Stimulated activated CD8-positive, alpha-beta memory T cell treated with anti-CD3 and anti-CD28 coated beads, Interleukin-2, amount 100 ng/mL, for 48 hours (primary cell): ENCODE data around the gene PRXL2A.
"Not testable (repeated sequence)": the region's sequence is repeated elsewhere in the genome, so short reads cannot be mapped to it uniquely, and the experiment has no call there.

Experiments used
- DNase-seq, 2 donors: peaks; one replicate each; pipeline ENCODE4 v3.0.0-alpha.2; 2020; ENCODE audit warnings: low read depth in 2 of 2

PRXL2A gene, protein sequence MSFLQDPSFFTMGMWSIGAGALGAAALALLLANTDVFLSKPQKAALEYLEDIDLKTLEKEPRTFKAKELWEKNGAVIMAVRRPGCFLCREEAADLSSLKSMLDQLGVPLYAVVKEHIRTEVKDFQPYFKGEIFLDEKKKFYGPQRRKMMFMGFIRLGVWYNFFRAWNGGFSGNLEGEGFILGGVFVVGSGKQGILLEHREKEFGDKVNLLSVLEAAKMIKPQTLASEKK

GRCh38 chr10:80408242-80409101, at the start of gene PRXL2A:
Gene PRXL2A, plus strand, starts transcription at chr10:80408551. Its CDS starts 11,917 bp downstream, at chr10:80420468.
- DNase-seq, result peak; percentile 80 to 82

- not testable (repeated sequence) for DNase-seq
Measured at GRCh38 chr10:80358925-80359324, 49.4 kb upstream of the PRXL2A start.

DNA sequence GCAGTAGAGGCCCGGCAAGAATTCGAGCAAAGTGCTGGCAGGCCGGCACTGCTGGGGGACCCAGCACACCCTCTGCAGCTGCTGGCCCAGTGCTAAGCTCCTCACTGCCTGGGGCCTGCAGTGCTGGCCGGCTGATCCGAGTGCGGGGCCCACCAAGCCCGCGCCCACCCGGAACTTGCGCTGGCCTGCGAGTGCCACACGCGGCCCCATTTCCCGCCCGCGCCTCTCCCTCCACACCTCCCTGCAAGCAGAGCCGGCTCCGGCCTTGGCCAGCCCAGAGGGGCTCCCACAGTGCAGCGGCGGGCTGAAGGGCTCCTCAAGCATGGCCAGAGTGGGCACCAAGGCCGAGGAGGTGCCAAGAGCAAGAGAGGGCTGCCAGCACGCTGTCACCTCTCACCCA, 48.7 kb upstream of the PRXL2A start:
- no peak for DNase-seq

DNA sequence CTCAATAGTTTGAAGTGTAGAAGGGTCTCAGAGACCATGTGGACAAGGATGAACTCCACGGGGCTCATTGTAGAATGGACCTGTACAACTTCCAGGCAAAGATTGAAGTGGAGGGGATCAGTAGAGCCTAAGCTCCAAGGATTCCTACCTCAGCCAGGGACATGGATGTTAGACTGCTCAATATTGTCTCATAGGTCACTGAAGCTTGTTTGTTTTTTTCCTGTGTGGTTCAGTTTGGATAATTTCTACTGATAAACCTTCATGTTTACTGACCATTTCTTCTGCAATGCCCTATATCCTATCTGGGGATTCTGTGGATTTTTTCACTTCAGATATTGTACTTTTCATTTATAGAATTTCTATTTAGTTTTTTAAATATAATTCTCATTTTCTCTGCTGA, 42.8 kb upstream of the PRXL2A start:
- DNase-seq, result no peak

DNA sequence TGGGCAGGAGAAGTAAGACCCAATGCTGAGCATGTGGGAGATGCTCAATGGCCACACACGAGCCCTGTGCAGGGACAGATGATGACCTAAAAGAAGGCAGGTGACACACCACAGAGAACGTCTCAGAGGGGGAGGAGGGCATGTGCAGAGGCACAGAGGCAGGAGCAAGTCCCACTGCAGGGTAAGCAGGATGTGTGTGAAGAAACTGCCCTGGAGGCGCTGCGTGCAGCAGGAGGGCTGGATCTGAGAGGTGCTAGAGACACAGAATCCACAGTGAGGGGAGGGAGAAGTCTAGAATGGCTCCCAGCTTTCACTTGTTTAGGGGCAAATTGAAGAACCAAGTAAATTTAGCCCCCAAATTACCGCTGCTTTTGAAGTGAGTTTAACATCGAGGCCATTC, 36.9 kb upstream of the PRXL2A start:
- no peak for DNase-seq

DNA sequence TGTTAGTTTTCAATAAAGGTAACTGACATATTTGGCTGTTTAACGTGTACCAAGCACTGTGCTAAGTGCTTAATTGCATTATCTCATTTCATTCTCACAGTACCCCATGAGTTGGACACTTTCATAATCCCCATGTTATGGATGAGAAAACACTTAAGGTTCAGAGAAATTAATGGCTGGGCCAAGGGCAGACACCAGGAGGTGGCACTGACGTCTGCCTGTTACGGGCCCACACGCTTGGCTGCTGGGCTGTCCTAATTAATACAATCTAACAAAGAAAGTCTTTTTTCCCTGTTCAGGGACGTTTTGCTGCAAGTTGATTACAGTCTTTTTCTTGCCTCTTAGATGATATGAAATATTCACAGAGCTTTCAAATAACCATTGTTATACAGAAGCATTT, 35.7 kb upstream of the PRXL2A start:
- DNase-seq, result no peak

DNA sequence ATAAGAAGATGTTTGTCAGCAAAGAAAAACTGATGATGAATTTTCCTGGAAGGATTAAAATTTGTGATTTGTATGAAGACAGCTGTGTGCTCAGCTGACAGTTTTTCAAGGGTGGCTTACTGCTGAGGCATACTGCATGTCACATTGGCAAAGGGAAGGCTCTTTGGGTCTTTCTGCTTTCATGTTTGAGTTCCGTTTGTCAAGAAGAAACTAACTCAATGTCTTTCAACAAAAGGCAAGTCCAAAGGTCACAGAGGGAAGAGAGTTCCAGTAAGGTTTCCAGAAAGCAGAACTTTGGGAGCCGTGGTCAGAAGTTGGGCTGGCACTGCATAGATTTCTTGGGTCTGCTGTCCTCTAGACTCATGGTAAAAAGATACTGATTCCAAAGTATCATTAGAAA, 34.8 kb upstream of the PRXL2A start:
- DNase-seq, result no peak

DNA sequence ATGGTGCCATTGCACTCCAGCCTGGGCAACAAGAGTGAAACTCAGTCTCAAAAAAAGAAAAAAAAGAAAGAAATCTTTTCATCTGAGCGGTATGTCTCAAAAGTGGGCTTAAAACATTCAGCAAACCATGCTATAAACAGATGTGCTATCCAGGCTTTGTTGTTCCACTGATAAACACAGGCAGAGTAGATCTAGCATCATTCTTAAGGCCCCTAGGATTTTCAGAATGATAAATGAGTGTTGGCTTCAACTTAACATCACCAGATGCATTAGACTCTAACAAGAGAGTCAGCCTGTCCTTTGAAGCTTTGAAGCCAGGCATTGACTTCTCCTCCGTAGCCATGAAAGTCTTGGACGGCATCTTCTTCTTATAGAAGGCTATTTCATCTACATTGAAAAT, 28.6 kb upstream of the PRXL2A start:
- no peak for DNase-seq

GRCh38 chr10:80380185-80380584, 28.2 kb upstream of the PRXL2A start:
- no peak for DNase-seq

DNA sequence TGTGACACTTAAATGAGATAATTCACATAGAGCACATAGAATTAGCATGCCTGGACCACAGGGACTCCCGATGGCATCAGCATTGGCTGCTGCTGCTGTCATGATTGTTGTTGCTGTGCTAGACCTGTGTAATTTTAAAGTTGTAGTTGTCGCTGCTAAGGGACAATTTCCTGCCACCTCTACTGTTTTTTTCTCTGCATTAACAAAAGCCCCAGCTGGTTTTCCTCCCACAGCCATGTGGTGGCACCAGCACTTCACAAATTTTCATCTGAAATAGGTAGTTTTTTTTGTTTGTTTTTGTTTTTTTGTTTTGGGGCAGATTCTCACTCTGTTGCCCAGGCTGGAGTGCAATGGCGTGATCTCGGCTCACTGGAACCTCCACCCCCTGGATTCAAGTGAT, 25.4 kb upstream of the PRXL2A start:
- no peak for DNase-seq

DNA sequence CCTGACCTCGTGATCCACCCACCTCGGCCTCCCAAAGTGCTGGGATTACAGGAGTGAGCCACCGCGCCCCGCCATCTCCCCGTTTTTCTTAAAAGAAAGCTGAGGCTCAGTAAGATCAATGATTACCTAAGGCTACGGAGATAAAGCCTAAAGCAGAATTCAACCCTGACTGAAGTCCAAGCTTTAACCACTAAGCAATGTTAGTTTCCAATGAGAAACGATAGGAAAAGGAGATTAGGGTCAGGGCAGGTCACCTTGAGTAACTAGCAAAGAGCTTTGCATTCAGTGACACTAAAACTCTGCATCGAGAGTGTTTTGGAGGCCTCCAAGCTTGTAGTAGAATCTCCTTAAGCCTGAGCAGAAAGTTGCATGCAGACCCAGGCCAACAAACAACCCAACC, 17.6 kb upstream of the PRXL2A start:
- DNase-seq, result no peak

GRCh38 chr10:80392250-80392649, 16.1 kb upstream of the PRXL2A start:
- DNase-seq, result no peak

DNA sequence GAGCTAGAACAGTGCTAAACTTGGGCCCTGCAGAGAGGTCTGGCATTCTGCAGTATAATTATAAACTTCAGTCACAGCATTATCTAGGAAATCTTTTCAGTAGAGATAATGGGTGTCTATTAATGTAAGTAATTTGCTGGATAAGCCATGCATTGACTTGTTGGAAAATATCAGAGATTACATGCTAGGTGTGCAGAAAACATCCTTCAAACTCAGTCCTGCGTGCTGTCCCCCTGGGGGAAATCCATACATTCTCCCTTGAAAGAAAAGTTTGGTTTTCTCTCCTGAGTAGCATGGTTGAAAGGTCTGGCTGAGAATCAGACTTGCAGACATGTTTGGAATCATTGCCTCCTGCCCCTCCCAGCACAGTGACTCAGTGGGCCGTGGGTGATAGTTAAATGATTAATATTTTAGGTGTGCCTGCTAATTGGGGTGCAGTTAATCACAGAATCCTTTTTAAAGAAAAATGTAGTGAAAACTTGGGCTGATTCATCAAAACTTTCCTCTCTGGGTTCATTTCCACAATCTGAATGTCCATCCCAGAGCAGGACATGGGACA, 13.9 kb upstream of the PRXL2A start:
- no peak for DNase-seq

DNA sequence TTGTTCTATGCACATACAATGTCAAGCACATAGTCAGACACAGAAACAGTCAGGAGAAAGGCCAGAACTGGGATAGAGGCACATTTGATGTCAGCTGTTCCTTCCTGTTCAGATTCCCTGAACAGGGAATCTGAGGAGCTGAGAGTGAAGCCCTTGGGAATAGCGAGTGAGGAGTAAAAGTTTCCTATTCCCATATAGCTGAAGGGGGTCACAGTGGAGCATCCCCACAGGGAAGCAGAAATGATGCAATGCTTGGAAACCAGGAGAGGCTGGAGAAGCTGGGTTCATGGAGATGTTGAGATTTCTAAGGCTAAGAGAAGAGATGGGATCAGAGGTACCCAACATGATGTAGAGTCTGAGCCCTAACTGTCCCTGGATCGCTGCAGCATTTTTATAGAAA, 11.3 kb upstream of the PRXL2A start:
- no peak for DNase-seq

GRCh38 chr10:80400136-80400804, 8.1 kb upstream of the PRXL2A start:
- DNase-seq, result no peak

DNA sequence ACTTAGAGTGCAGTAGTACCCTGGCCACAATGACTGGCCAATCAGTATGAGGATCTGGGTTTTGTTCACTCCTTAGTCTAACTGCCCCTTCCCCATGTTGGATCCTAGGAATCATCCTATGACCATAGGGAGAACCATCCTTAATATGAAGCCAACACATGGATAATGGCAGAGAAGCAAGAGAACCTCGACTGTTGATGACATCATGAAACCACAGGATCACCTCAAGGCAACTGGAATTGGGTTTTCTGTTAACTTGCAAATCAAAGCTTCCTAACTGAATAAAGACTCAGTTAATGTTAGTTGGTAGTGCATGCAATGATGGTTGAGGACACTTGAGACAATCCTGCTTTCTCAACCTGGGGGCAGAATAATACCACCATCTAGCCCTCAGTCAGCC, 3.3 kb upstream of the PRXL2A start:
- no peak for DNase-seq

GRCh38 chr10:80405626-80406025, 2.7 kb upstream of the PRXL2A start:
- DNase-seq, result no peak

DNA sequence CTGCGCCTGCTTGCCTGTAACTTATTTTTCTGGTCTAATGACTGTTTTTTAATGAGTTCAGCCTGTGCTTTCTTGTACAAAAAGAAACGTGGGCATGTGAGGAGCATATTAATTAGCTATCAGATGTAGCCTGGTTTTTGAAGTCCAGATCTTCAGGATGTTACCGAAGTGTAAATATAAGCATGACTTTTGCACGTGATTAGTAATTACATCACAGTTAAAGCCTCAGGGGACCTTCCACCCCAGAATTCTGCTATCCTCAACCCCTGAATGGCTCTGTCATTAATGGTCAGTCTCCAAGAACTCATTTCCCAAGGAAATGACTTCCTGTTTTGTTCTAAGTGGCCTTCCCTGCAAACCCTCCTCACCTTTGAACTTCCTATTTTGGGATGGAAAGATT, 2.1 kb upstream of the PRXL2A start:
- DNase-seq, result no peak

GRCh38 chr10:80407812-80408241, 524 bp upstream of the PRXL2A start:
- peak; percentile 37 to 49 for DNase-seq

- DNase-seq, result no peak
Measured at GRCh38 chr10:80409121-80409520, 770 bp downstream of the PRXL2A start.

- DNase-seq, result no peak
Measured at GRCh38 chr10:80410122-80410521, 1.8 kb downstream of the PRXL2A start.

GRCh38 chr10:80410578-80411145, 2.3 kb downstream of the PRXL2A start:
- no peak for DNase-seq
